Glomerular visceral epithelial cell (primary cell): ENCODE measurements around the gene TAGLN3.

Source experiments
- DNase-seq: peaks from one replicate; pipeline ENCODE4 v3.0.0-alpha.2; 2016; ENCODE audit errors: extremely low spot score

Gene TAGLN3

GRCh38 chr3:111978583-111979433, 19.9 kb upstream of the TAGLN3 start, which contains the start of gene ABHD10:
ABHD10 (plus strand) TSS chr3:111979026; CDS start chr3:111979062, 36 bp downstream.
- DNase-seq, result peak; percentile 98

- peak; percentile 13 for DNase-seq
These were observed 19.2 kb upstream of the TAGLN3 start for GRCh38 chr3:111979434-111980038.

DNA sequence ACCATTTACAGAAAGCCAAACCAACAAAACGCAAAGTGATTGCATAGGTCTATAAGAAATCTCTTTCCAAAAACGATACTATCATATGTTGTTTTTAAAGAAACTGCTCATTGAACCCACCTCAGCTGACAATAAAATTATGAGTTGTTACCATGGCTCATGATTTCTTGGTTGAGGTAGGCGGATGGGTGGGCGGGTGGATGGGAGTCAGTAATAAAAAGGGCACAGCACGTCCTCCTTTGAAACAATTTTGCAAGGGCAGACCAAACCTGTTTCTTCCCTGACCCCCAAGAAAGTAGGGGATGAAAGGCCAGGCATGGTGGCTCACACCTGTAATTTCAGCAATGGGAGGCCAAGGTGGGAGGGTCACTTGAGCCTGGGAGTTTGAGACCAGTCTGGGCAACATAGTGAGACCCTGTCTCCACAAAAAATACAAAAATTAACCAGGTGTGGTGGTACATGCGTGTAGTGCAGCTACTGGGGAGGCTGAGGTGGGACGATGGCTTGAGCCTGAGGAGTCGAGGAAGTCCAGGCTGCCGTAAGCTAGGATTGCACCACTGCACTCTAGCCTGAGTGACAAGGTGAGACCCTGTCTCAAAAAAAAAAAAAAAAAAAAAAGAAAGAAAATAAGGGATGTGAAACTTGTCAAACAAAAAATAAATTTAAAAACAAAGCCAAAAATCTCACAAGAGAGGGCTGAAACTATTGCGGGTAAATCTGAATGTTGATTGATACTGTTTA, 17.8 kb upstream of the TAGLN3 start:
- no peak for DNase-seq

GRCh38 chr3:111981457-111981763, 17.3 kb upstream of the TAGLN3 start:
- DNase-seq, result no peak

DNA sequence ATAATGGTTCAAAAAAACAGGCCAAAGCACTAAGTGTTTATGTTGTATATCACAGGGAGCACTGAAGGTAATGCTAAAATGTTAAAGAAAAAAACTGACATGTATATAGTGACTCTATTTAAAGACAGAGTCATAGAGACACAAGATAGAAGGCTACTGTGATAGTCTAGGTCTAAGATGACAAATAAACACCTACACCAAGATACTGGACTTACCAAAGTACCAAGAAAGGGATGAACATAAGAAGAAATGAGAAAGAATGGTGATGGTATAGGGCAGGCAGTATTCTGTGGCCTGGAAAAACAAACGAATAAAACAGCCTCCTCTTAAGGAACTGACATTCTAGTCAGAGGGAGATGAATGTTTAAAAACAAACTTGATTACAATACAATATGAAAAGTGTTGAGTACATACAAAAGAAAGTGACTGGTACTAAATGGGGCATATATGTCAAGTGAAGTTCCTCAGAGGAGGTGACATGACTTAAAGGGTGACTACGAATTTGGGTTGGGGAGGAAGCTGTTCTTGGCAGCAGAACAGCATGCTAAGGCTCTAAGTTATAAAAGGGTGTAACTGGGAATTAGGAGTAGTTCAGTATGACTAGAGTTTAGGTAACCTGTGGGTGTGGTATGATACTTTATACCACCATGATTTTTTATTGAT, 14.0 kb upstream of the TAGLN3 start:
- no peak for DNase-seq

DNA sequence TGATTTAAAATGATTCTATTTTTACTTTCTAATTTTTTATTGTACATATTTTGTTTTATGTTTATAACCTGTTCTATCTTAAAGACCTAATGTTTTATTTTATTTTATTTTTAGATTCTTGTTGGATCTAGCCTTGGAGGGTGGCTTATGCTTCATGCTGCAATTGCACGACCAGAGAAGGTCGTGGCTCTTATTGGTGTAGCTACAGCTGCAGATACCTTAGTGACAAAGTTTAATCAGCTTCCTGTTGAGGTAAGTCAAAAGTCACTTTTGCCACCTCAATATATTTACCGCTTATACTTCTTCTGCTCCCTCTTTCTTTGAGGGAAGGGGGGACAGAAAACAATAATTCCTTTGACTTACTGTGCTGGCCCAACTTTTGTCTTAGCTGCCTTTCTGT, 11.9 kb upstream of the TAGLN3 start:
- DNase-seq, result no peak

GRCh38 chr3:111989061-111989678, 9.6 kb upstream of the TAGLN3 start:
- DNase-seq, result peak; percentile 61

DNA sequence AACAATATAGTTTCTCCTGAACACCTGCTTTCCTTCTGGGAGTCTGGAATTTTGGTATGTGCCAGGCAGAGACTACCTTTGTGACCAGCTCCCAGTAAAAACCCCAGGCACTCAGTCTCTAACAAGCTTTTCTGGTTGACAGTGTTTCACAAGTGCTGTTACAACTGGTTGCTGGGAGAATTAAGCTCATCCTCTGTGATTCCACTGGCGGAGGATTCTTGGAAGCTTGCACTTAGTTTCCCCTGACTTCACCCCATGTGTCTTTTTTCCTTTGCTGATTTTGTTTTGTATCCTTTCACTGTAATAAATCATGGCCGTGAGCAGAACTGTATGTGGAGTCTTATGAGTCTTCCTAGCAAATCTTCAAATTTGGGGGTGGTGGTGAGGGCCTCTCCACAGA, 5.7 kb upstream of the TAGLN3 start:
- DNase-seq, result no peak

GRCh38 chr3:111999484-112000324, 982 bp downstream of the TAGLN3 start:
- DNase-seq, result no peak

- no peak for DNase-seq
These were observed 1.6 kb downstream of the TAGLN3 start for GRCh38 chr3:112000367-112000771.

GRCh38 chr3:112000966-112001365, 2.2 kb downstream of the TAGLN3 start:
- no peak for DNase-seq

GRCh38 chr3:112001526-112001925, 2.8 kb downstream of the TAGLN3 start:
- DNase-seq, result no peak

- DNase-seq, result peak; percentile 69
These were observed 3.6 kb downstream of the TAGLN3 start for GRCh38 chr3:112002096-112002971.

- no peak for DNase-seq
These were observed 4.8 kb downstream of the TAGLN3 start for GRCh38 chr3:112003321-112004080.

DNA sequence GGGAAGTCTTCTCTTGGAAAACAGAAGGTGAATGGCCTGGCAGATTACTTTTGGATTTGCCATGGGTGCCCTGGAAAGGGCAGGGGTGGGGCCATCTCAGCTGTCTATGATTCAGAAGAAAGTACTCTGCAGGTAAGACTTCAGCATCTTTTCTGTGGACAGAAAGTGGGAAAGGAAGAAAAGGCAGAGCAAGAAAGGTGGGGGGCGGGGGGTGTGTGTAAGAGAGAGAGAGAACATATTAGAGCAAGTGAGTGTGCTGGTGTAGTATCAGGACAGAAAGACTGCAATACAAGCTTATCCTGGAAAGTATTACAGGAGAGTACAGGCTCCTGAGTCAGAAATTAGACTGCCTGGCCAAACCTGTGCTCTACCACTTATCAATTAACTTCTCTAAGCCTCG, 5.5 kb downstream of the TAGLN3 start:
- DNase-seq, result no peak

GRCh38 chr3:112004669-112005068, 5.9 kb downstream of the TAGLN3 start:
- DNase-seq, result no peak

DNA sequence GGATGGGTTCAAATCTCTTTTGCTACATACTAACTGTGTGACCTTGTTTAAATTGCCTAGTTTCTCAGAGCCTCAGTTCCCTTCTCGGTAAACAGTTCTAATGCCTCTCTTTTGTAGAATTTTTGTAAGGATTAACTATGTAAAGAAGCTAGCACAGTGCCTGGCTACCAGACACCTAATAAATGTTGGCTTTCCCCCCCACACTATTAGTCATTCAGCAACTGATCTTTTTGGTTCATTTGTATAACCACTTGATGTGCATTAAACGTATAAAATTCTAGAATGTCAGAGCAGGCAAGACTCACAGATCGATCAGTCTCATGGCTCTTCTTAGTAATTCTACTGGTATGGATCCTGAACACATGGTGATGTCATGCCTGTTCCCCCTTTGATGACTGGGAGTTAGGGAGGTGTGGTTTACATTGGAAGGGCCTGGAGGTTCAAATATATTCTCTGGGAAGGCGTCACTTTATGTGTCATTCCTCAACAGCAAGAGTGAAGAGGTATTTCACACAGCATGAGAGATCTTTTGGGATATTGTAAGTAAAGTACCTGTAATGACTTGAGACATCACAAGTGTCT, 6.5 kb downstream of the TAGLN3 start:
- no peak for DNase-seq

DNA sequence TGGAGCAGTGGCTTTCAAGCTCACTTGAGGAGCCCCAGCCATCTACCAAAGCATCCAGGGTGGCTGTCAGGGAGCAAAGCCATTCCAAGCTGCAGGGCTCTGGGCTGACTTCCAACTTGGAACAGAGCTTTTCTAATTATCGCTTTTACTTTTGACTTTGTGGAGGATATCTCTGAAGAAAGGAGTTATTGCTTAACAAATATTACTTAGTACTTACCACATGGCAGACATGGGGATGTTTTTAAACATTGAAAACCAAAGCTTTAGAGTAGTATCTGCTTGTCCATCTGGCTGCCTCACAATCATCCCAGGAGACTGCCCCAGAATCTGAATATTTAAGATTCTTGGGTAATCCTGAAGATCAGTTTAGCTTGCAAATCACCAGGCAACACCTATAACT, 8.9 kb downstream of the TAGLN3 start:
- no peak for DNase-seq

- no peak for DNase-seq
These were observed 10.9 kb downstream of the TAGLN3 start for GRCh38 chr3:112009670-112010069.
